GM12891 (cell line): ENCODE measurements around the gene GSC2.

Source experiments
- POLR2A ChIP-seq: IDR thresholded peaks from 2 replicates; pipeline ENCODE4 v1.6.1; 2011; ENCODE audit warnings: low read depth, low read length, control low read depth
- POLR2AphosphoS5 ChIP-seq: IDR thresholded peaks from 2 replicates; pipeline ENCODE4 v1.6.1; 2011; ENCODE audit warnings: low read depth, low read length, control low read depth
- SPI1 ChIP-seq: IDR thresholded peaks from 2 replicates; pipeline ENCODE4 v1.6.1; 2011; ENCODE audit warnings: low read depth, low read length, control low read depth
- TAF1 ChIP-seq: IDR thresholded peaks from 2 replicates; pipeline ENCODE4 v1.6.1; 2011; ENCODE audit warnings: low read depth, low read length, control low read depth

GRCh38 chr22:19130959-19131684 is 19.0 kb downstream of the GSC2 start, which contains the start of gene TSSK2:
- TF ChIP-seq POLR2A (no peak), SPI1 (no peak), POLR2AphosphoS5 (no peak), TAF1 (no peak)
